ENCODE results near the gene SCNM1. TPM values are rescaled to one million over a fixed set of nuclear protein-coding genes. Genes with fewer than 3 reads are reported as not detected.
"Not testable (repeated sequence)": the region's sequence is repeated elsewhere in the genome, so short reads cannot be mapped to it uniquely, and the experiment has no call there.

SCNM1 gene
- total RNA-seq, 2 experiments from 2014 or later = 60.6 to 69.6 TPM

DNA sequence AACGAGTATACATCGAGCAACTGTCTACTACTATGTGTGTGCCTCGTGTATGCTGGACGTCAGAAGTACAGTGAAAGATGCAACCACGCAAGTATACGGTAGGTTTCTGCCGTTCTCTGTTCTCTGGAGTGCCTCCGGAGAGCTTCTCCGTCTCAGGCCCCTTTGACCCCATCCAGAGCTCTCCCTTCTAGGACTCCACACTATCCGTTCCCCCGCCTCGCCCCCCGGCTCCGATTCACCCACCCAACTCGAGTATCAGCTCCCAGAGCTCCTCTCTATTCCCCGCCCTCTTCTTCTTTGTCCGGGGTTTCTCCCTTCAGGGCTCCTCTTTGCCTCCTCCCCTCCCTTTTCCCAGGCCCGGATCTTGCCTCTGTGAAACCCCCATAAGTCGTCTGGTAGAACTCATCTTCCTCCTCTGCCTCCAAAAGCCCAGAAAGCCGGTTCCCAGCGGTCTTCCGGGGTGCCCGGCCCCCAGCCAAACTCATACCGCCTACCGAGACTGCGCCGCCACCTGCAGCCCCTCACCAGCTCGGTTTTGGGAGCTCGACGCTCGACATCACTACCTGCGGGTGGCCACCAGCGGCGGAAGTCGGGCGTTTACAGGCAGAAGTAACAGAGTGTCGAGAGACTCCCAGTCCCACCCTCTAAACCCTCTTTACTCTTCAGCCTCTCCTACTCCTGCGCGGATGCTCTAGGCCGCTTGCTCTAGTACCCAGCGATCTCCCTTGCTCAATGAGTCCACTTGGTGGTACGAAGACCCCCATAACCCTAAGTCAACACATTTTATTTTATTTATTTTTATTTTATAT lies 23.9 kb downstream of the SCNM1 start, which contains the start of gene VPS72:
TSS of gene VPS72 (minus strand) at position 561 of the 809 bp plus-strand sequence. CDS start at position 485, 76 bp downstream.
- no peaks in the 10 kb centered on the region for H3K9me3 Mint-ChIP-seq (ENCODE audit: low read depth)
- CTCF ChIA-PET = interaction anchor here (0.8 to 2.0 kb wide), 7 partner anchors 9 to 165 kb away, joined by 3 to 18 read pairs (median 6); partner anchors contain the start of genes PIP5K1A and PSMD4
- DNase-seq = peak; percentile 94
- peak; percentile 98 for ATAC-seq
- H3K36me3 Mint-ChIP-seq = peaks cover 14% of the 10 kb centered on the region
- H3K27ac Mint-ChIP-seq = peak within 1 kb of the TSS; percentile 98
- H3K4me1 Mint-ChIP-seq = peaks cover 25% of the 10 kb centered on the region
- peaks cover 4% of the 10 kb centered on the region for H3K27me3 Mint-ChIP-seq
- H3K4me3 Mint-ChIP-seq = peak within 1 kb of the TSS; percentile 92

DNA sequence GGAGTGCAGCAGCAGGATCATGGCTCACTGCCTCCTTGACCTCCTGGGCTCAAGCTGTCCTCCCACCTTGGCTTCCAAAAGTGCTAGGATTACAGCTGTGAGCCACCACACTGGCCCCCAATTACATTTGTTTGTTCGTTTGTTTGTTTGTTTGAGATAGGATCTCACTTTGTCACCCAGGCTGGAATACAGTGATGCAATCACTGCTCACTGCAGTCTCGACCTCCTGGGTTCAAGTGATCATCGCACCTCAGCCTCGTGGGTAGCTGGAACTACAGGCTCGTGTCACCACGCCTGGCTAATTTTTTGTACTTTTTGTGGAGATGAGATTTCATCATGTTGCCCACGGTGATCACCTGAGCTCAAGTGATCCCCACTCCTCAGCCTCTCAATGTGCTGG lies 26.1 kb downstream of the SCNM1 start:
- Mint-ChIP-seq H3K27me3 (peaks cover 4% of the 10 kb centered on the region), H3K27ac (no peak overlapping the region), H3K36me3 (peaks cover 4% of the 10 kb centered on the region), H3K9me3 (ENCODE audit: low read depth) (no peaks in the 10 kb centered on the region), H3K4me3 (no peak overlapping the region), H3K4me1 (peaks cover 30% of the 10 kb centered on the region)
- no peak for DNase-seq
- CTCF ChIA-PET = interaction anchor here (2.8 kb wide), 1 partner anchor 59 kb away, joined by 16 read pairs; no protein-coding TSS in a partner anchor
- ATAC-seq = no peak

DNA sequence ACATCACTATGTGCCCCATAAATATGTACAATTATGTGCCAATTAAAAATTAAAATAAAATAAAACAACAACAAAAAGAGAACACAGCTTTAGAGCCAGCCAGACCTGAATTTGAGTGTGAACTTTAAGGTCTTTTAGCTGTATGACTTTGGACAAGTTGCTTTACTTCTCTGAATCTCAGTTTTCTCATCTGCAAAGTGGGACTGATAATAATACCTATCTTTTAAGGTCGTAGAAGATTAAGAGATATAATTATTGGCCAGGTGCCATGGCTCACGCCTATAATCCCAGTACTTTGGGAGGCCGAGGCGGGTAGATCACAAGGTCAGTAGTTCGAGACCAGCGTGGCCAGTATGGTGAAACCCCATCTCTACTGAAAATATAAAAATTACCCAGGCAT lies 27.4 kb downstream of the SCNM1 start:
- no peak for ATAC-seq
- Mint-ChIP-seq H3K4me1 (peaks cover 34% of the 10 kb centered on the region), H3K27me3 (peaks cover 4% of the 10 kb centered on the region), H3K9me3 (ENCODE audit: low read depth) (no peaks in the 10 kb centered on the region), H3K27ac (no peak overlapping the region), H3K4me3 (no peak overlapping the region), H3K36me3 (peaks cover 4% of the 10 kb centered on the region)
- DNase-seq = no peak
- CTCF ChIA-PET = interaction anchor here (0.7 to 2.8 kb wide), 3 partner anchors 34 to 61 kb away, joined by 3 to 16 read pairs (median 3); partner anchors contain the start of gene PSMD4

DNA sequence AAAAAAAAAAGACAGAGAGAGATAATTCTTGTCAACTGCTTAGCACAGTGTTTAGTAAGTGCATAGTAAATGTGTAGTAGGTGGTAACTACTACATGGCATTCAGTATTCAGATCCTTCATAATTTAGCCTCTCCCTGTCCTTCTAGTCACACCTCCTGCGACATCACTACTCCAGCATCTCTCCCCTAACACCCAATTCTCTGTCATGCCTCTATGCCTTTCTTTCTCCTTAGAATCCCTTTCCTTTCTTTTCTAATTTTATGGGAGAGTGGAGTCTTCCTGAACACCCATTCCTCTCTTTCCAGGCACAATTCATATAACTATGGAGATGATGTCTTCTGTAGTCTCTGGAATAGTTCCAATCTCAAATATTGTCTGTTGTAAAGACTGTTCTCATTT lies 27.9 kb downstream of the SCNM1 start:
- no peak overlapping the region for H3K27ac Mint-ChIP-seq
- peaks cover 4% of the 10 kb centered on the region for H3K27me3 Mint-ChIP-seq
- ATAC-seq = no peak
- peaks cover 30% of the 10 kb centered on the region for H3K4me1 Mint-ChIP-seq
- peaks cover 6% of the 10 kb centered on the region for H3K36me3 Mint-ChIP-seq
- DNase-seq = no peak
- CTCF ChIA-PET = interaction anchor here (0.7 to 2.8 kb wide), 3 partner anchors 34 to 60 kb away, joined by 3 to 16 read pairs (median 3); partner anchors contain the start of gene PSMD4
- H3K4me3 Mint-ChIP-seq = no peak overlapping the region
- no peaks in the 10 kb centered on the region for H3K9me3 Mint-ChIP-seq (ENCODE audit: low read depth)

DNA sequence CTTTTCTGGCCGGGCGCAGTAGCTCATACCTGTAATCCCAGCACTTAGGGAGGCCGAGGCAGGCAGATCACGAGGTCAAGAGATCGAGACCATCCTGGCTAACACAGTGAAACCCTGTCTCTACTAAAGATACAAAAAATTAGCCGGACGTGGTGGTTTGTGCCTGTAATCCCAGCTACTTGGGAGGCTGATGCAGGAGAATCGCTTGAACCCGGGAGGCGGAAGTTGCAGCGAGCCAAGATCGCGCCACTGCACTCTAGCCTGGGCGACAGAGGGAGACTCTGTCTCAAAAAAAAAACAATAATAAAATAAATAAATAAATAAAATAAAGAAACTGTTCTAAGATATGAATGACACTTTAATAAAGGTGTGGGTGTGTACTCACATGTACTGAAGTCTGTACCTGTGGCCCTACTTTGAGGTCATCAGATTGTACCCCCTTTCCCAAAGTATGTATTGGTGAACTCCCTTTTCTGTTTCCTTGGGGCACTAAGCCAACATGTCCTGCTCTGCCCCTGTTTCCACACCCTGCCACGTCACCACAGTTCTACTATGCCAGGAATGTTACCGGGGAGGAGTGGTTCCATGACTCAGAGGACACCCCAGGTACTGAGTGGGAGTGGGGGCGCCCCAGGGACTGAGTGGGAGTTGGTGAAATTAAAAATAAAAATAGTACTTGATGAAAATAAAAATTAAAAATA lies 29.1 kb downstream of the SCNM1 start:
- H3K27ac Mint-ChIP-seq; H3K9me3 Mint-ChIP-seq (ENCODE audit: low read depth); H3K27me3 Mint-ChIP-seq; H3K36me3 Mint-ChIP-seq; DNase-seq; H3K4me3 Mint-ChIP-seq; ATAC-seq: not testable (repeated sequence)
- H3K4me1 Mint-ChIP-seq = peaks cover 30% of the 10 kb centered on the region
- CTCF ChIA-PET = interaction anchor here (0.7 to 1.0 kb wide), 4 partner anchors 43 to 86 kb away, joined by 3 to 7 read pairs (median 4); no protein-coding TSS in a partner anchor

DNA sequence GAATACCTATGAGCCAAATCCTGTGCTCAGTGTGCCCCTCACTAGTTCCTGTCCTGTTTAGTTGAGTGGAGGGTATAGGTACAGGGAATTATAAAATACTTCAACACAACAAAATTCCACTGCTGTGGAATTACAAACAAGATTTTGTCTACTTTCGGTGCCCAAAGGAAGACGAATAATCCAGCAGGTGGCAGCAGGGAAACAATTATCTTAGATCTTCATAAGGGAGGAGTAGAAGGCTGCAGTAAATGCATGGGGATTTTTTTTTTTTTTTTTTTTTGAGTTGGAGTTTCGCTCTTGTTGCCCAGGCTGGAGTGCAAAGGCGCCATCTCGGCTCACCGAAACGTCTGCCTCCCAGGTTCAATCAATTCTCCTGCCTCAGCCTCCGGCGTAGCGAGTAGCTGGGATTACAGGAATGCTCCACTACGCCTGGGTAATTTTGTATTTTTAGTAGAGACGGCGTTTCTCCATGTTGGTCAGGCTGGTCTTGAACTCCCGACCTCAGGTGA lies 30.4 kb downstream of the SCNM1 start:
- peak overlapping the region; percentile 49 for H3K27ac Mint-ChIP-seq
- peak; percentile 73 for DNase-seq

DNA sequence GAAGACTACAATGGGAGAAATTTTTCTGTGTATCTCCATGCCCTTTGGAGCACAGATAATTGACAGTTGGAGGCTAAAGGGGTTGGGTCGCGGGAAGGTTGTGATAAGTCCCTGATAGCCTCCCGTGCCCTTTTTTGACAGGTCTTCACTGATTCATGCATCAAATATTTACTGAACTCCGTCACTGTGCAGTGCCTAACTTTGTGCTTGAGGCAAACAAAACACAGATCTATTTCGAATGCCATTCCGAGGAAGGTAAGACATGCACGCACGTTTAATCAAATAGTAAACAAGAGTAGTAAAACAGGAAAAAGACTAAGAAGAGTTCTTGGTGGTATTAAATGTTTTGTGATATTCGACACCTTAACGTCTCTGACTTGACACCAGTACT lies 31.9 kb downstream of the SCNM1 start:
- Mint-ChIP-seq H3K27ac (peak overlapping the region; percentile 97), H3K4me3 (peak overlapping the region; percentile 91), H3K9me3 (ENCODE audit: low read depth) (no peaks in the 10 kb centered on the region), H3K4me1 (peaks cover 40% of the 10 kb centered on the region), H3K36me3 (peaks cover 22% of the 10 kb centered on the region), H3K27me3 (peaks cover 4% of the 10 kb centered on the region)
- ATAC-seq (no peak), DNase-seq (no peak)
- CTCF ChIA-PET = interaction anchor here (1.4 to 1.8 kb wide), 3 partner anchors 8 to 140 kb away, joined by 3 to 6 read pairs (median 4); partner anchors contain the start of gene VPS72

More for the DNA sequence above, 30.4 kb downstream of the SCNM1 start:
- ATAC-seq = no peak
- Mint-ChIP-seq H3K4me3 (peak overlapping the region; percentile 20), H3K27me3 (peaks cover 4% of the 10 kb centered on the region), H3K36me3 (peaks cover 13% of the 10 kb centered on the region), H3K9me3 (ENCODE audit: low read depth) (no peaks in the 10 kb centered on the region), H3K4me1 (peaks cover 31% of the 10 kb centered on the region)
- CTCF ChIA-PET = interaction anchor here (0.6 to 1.7 kb wide), 5 partner anchors 12 to 145 kb away, joined by 3 to 10 read pairs (median 5); no protein-coding TSS in a partner anchor

DNA sequence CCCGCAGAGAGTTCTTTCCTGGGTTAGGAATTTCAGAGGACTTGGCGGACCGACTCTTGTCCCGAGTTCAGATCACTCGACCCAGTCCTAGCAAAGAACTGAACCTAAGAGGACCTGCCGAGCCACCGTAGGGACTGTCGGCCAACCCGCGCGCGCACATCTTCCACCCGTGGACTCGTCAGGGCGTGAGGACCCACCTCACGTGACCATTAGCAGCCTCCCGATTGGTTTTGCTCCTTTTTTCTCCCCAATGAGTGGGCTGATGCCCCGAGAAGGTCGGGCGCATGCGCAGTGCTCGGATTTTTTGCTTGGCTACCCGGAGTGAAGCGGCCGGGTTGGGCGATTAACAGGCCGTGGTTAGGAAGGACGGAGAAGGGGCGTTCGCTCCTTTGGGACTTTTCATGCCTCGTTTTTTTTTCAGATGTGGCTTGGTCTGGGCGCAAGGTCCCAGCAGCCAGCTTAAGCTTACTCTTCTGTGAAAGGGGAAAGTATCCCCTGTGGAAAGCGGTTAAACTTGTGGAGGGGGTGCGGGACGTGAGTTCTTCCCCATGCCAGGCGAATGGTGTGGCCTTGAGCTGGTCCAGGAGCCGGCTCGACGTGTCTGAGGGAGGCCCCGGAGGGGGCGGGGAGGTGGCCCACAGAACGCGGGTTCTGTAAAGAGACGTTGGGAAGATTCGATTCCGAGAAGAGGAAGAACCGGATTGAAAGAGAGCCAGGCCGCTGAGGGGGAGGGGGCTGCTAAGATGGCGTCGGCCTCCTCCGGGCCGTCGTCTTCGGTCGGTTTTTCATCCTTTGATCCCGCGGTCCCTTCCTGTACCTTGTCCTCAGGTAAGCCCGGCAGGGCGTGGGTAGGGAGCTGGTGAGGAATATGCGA lies 32.5 kb downstream of the SCNM1 start, which contains the start of gene PIP5K1A:
TSS of gene PIP5K1A (plus strand) at position 299 of the 874 bp plus-strand sequence. CDS start at position 744, 445 bp downstream.
- CTCF ChIA-PET = interaction anchor here (1.0 to 1.8 kb wide), 5 partner anchors 9 to 143 kb away, joined by 3 to 12 read pairs (median 4); partner anchors contain the start of gene VPS72
- peaks cover 24% of the 10 kb centered on the region for H3K36me3 Mint-ChIP-seq
- H3K4me1 Mint-ChIP-seq = peaks cover 43% of the 10 kb centered on the region
- DNase-seq (peak; percentile 99), ATAC-seq (peak; percentile 98)
- peaks cover 4% of the 10 kb centered on the region for H3K27me3 Mint-ChIP-seq
- peak within 1 kb of the TSS; percentile 97 for H3K27ac Mint-ChIP-seq
- no peaks in the 10 kb centered on the region for H3K9me3 Mint-ChIP-seq (ENCODE audit: low read depth)
- peak within 1 kb of the TSS; percentile 91 for H3K4me3 Mint-ChIP-seq

DNA sequence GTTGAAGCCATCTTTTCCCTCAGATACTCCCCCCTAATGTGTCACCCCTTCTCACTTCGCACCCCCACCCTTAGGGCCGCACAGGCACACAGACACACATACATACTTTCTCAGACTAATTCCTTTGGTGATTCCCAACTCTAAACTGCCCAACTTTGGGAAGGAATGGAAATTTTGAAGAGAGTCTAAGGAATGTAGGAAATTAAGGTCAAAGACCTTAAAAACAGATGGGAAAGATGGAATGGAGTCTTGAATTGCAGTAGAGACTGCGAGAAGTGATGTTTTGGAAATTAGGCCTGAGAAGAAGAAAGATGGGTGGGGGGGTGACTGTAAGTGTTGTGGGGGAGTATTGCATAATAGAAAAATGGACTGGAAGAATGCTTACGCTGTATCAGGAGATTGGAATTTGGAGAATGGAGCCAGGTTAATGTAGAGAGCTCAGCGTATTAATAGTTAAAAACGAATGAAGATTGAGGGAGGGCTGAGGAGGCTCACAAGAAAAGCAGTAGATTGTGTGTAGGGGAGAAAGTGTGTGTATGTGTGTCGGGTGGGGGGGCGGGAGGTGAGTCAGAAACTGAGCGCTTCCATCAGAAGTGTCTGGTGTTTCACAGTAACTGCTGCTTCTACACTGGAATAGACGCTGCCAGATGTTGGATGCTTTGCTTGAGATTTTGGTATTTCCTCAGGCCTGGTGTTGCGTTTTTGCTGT lies 34.1 kb downstream of the SCNM1 start:
- Mint-ChIP-seq H3K27ac (peak overlapping the region; percentile 97), H3K36me3 (peaks cover 26% of the 10 kb centered on the region), H3K4me3 (peak overlapping the region; percentile 91), H3K9me3 (ENCODE audit: low read depth) (no peaks in the 10 kb centered on the region), H3K4me1 (peaks cover 47% of the 10 kb centered on the region), H3K27me3 (no peaks in the 10 kb centered on the region)
- DNase-seq = no peak
- CTCF ChIA-PET = interaction anchor here (1.0 to 2.5 kb wide), 4 partner anchors 10 to 52 kb away, joined by 3 to 9 read pairs (median 4); partner anchors contain the start of gene VPS72
- no peak for ATAC-seq

DNA sequence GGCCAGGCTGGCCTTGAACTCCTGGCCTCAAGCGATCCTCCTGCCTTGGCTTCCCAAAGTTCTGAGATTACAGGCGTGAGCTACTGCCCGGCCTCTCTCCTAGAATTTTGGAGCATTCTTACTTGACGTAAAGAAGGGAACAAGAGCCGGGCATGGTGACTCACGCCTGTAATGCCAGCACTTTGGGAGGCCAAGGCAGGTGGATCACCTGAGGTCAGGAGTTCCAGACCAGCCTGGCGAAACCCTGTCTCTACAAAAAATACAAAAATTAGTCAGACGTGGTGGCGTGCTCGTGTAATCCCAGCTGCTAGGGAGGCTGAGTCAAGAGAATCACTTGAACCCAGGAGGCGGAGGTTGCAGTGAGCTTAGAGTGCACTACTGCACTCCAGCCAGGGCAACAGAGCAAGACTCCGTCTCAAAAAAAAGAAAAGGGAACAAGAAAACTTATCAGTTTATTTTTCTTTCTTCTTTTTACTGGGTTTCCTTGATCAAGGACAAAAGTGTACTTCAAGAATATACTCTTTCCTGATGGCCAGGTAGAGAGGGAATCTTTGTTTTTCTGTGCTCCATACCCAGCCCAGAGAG lies 39.5 kb downstream of the SCNM1 start:
- H3K9me3 Mint-ChIP-seq (ENCODE audit: low read depth); H3K27me3 Mint-ChIP-seq; ATAC-seq; H3K4me3 Mint-ChIP-seq; DNase-seq; H3K27ac Mint-ChIP-seq; CTCF ChIA-PET: not testable (repeated sequence)
- H3K4me1 Mint-ChIP-seq = peaks cover 29% of the 10 kb centered on the region
- H3K36me3 Mint-ChIP-seq = peaks cover 39% of the 10 kb centered on the region

DNA sequence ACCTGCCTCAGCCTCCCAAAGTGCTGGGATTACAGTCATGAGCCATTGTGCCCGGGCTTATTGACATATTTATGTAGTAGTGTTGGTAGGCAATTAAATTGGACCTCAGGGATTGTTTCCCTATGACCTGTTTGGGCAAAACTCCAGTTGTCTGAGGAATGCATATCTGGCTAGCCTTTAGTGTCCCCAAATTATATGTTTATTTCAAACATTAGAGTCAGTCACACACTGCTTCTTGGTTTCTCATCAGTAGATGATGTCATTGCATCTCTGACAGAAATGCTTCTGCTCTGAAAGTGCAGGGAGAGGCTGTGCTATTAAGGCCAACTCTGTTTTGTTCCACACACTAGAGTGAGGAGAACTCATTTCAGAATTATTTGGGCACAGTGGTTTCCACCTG lies 44.9 kb downstream of the SCNM1 start:
- no peak overlapping the region for H3K4me3 Mint-ChIP-seq
- DNase-seq (no peak), ATAC-seq (no peak)
- H3K27me3 Mint-ChIP-seq = no peaks in the 10 kb centered on the region
- H3K9me3 Mint-ChIP-seq (ENCODE audit: low read depth) = no peaks in the 10 kb centered on the region
- no peak overlapping the region for H3K27ac Mint-ChIP-seq
- peaks cover 39% of the 10 kb centered on the region for H3K36me3 Mint-ChIP-seq
- CTCF ChIA-PET = no interaction called here
- H3K4me1 Mint-ChIP-seq = peaks cover 31% of the 10 kb centered on the region
